ENCODE measurements around the gene GFPT2. TPM values are rescaled to one million over a fixed set of nuclear protein-coding genes. Genes with fewer than 3 reads are reported as not detected.

The GFPT2 gene
- total and polyA plus RNA-seq, 2 of the 8 experiments (the other 6 are each of a cell fraction or from before 2014, with no cell fraction given): 83.7 to 143 TPM

GRCh38 chr5:180251887-180252286 is 101.2 kb downstream of the GFPT2 start:
- no peak for FAIRE-seq

More at GRCh38 chr5:180251887-180252286, 101.2 kb downstream of the GFPT2 start:
- Histone ChIP-seq H2BK5ac (ENCODE audit: low read depth, low read length) (no peak overlapping the region), H3K14ac (ENCODE audit: insufficient read length) (no peak overlapping the region), H3K36me3 (ENCODE audit: control insufficient read depth in 2 of 4, insufficient read depth in 4 of 4, low read length in 3 of 4) (peaks cover 0 to 63% (median 19%) of the 10 kb centered on the region in 4 experiments; a peak in 5 of 8 replicates), H3K27ac (ENCODE audit: low read depth, low read length) (no peak overlapping the region), H4K5ac (ENCODE audit: insufficient read length, low read depth, low read length) (no peak overlapping the region), H2BK15ac (ENCODE audit: low read length) (no peak overlapping the region), H3K4ac (replicated peaks; ENCODE audit: insufficient read length, low read depth, low read length) (no peak overlapping the region), H3K9ac (replicated peaks in 1 of 4; ENCODE audit: extremely low read depth in 1 of 4, low read depth in 3 of 4, low read length in 3 of 4) (no peak overlapping the region), H3K23ac (ENCODE audit: insufficient read length) (no peak overlapping the region), H3K27me3 (replicated peaks in 1 of 4; ENCODE audit: control insufficient read depth in 3 of 4, extremely low read depth in 1 of 4, insufficient read depth in 3 of 4, low read length in 3 of 4) (no peaks in the 10 kb centered on the region), H3K23me2 (ENCODE audit: low read depth, low read length) (no peaks in the 10 kb centered on the region), H3K4me1 (replicated peaks in 1 of 4; ENCODE audit: control insufficient read depth in 3 of 4, insufficient read depth in 4 of 4, low read length in 3 of 4) (no peaks in the 10 kb centered on the region), H2BK120ac (replicated peaks; ENCODE audit: low read depth, low read length) (no peak overlapping the region), H3K4me2 (ENCODE audit: insufficient read depth in 1 of 2, low read depth in 2 of 2, low read length in 2 of 2) (no peak overlapping the region), H2AFZ (ENCODE audit: low read length) (no peak overlapping the region), H3K9me3 (ENCODE audit: insufficient read depth in 2 of 2, low read depth in 1 of 2, low read length in 1 of 2) (peaks cover 49 to 58% of the 10 kb centered on the region in 2 experiments), H3K4me3 (ENCODE audit: extremely low read depth in 1 of 4, insufficient read depth in 2 of 4, low read depth in 3 of 4, low read length in 4 of 4) (no peak overlapping the region), H3K79me2 (ENCODE audit: control insufficient read depth in 1 of 2, insufficient read depth in 2 of 2, low read length in 2 of 2) (no peaks in the 10 kb centered on the region), H2BK20ac (ENCODE audit: low read length) (no peak overlapping the region), H4K91ac (replicated peaks; ENCODE audit: insufficient read length, low read length) (no peak overlapping the region), H3K79me1 (ENCODE audit: low read depth, low read length) (no peaks in the 10 kb centered on the region), H3K18ac (ENCODE audit: extremely low read depth, low read length) (no peak overlapping the region), H2AK5ac (ENCODE audit: low read depth, low read length) (no peak overlapping the region), H4K8ac (ENCODE audit: extremely low read depth, insufficient read depth, low read length) (no peak overlapping the region), H4K20me1 (replicated peaks in 1 of 2; ENCODE audit: control insufficient read depth in 1 of 2, insufficient read depth in 2 of 2, low read length in 2 of 2) (no peaks in the 10 kb centered on the region), H2BK12ac (ENCODE audit: low read depth, low read length) (no peak overlapping the region), H3K56ac (replicated peaks; ENCODE audit: insufficient read length, low read depth, low read length) (no peak overlapping the region)
- CTCF ChIA-PET (ENCODE audit: partially characterized antibody): no interaction called here
- no peak for DNase-seq (ENCODE audit: low read depth in 1 of 2, low spot score in 2 of 2)
- TF ChIP-seq SIRT6 (IDR thresholded peaks at IDR 0.05; ENCODE audit: low read length) (no peak), CHD2 (IDR thresholded peaks at IDR 0.05; ENCODE audit: low read length) (no peak), HDAC2 (IDR thresholded peaks at IDR 0.05; ENCODE audit: borderline replicate concordance in 1 of 2, low read depth in 2 of 2, low read length in 2 of 2) (no peak), BCL11A (IDR thresholded peaks at IDR 0.05; ENCODE audit: low read depth in 2 of 2, low read length in 2 of 2) (no peak), RNF2 (IDR thresholded peaks at IDR 0.05; ENCODE audit: borderline replicate concordance, low read depth, low read length, missing control alignments, poor library complexity, severe bottlenecking) (no peak), EZH2 (IDR thresholded peaks at IDR 0.05; ENCODE audit: low read depth, low read length, severe bottlenecking) (no peak), KDM4A (IDR thresholded peaks at IDR 0.05; ENCODE audit: low read depth, low read length, severe bottlenecking) (no peak), ATF3 (IDR thresholded peaks at IDR 0.05; ENCODE audit: insufficient read depth, low read depth, low read length) (no peak)
- 88% methylated on average over 7 of the region's 7 CpGs; no CpG with 5 or more reads in 1 of the 2 experiments for WGBS, 2 experiments (ENCODE audit: extremely low coverage in 1 of 2, insufficient coverage in 1 of 2, insufficient read length in 1 of 2, insufficient replicate concordance in 2 of 2, low coverage in 1 of 2, low lambda C conversion rate in 2 of 2, missing lambda C conversion rate in 1 of 2)
- POLR2A ChIA-PET (ENCODE audit: partially characterized antibody): no interaction called here

All from H1 (cell line).